Uterus (tissue), 2 donors: ENCODE measurements around the gene GLYATL1B.
"Not testable (repeated sequence)": the region's sequence is repeated elsewhere in the genome, so short reads cannot be mapped to it uniquely, and the experiment has no call there.

ENCODE experiments used
- CTCF ChIP-seq, 4 experiments: fragments of 200-600 bp in 2 of 4; fragments of 450-650 bp in 2 of 4; sonication (generic) in 2 of 4; IDR thresholded peaks; one replicate each; pipeline ENCODE4 v1.5.1; 2016 to 2019; ENCODE audit warnings: antibody characterized with exemption in 4 of 4, mild to moderate bottlenecking in 2 of 4, moderate library complexity in 1 of 4
- POLR2A ChIP-seq, 2 donors: fragments of 450-650 bp; IDR thresholded peaks; one replicate each; pipeline ENCODE4 v1.6.1; 2016; ENCODE audit warnings: antibody characterized with exemption in 2 of 2, mild to moderate bottlenecking in 1 of 2, moderate library complexity in 1 of 2

GRCh38 chr11:59095225-59095624, 9.1 kb downstream of the GLYATL1B start:
- TF ChIP-seq CTCF, POLR2A (IDR thresholded peaks at IDR 0.05): not testable (repeated sequence)
